ENCODE measurements around the gene SCARB1.

Gene SCARB1

DNA sequence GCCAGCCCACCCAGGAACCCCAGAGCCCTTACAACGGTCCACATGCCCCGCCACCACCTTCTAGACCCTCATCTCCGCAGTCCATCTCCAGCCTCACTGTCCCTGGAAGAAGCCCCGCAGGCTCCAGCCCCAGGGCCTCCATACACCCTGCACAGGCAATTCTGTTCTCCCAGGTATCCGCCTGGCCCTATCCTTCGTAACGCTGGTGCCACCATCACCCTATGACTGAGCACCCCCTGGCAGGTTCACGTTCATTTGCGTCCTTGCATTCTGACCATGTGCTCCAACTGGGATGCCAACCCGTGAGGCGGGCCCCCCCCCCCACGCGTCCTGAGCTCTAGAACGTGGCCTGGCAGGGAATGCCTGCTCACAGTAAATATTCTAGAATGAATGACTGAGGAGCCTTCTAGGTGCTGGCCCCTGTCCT is 675 bp upstream of the SCARB1 start:
- DNase-seq (ENCODE audit: low read depth) = no peak

- DNase-seq (ENCODE audit: low read depth) = no peak
These were observed 772 bp downstream of the SCARB1 start for GRCh38 chr12:124862768-124863415.

GRCh38 chr12:124861898-124862676 is 1.6 kb downstream of the SCARB1 start:
- no peak for DNase-seq (ENCODE audit: low read depth)

DNA sequence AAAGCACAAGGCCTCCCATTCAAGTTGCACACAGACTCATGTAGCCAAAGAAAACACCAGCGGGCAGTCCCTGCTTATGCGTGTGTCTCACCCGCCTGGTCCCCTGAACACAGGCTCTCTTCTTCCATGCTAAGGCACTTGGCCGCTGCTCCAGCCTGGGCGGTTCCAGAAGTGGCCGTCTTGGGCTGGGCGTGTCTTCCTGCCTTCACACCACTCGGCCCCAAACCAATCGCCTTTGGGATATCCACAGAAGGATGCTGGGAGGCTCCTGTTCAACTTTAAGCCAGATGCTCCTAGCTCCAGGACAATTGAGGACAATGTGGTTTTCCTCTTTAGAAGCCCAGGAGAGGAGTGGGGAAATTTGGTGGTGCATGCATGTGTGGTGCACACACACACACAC is 2.2 kb downstream of the SCARB1 start:
- peak; percentile 31 for DNase-seq (ENCODE audit: low read depth)

DNA sequence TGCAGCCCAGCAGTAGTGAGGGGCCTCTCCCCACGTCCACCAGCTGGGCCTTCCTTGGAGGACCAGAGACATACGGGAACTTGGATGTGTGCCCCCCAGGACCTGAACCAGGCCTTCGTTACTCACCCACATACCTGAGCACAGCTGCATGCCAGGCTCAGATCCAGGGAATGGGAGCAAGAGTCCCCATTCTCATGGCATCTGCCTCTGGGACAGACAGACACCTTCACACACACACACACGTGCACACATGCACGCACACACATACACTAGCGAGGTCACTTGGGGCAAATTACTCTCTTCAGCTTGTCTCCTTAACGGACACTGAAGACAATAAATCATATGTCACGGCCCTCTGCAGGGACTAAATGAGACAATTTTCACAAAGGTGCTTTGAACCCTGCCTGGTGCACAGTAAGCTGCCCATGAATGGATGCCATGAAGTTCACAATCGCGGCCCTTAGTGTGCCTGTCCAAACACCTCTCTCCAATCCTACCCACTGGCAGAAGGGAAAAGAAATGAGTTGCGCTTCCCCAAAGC is 5.7 kb downstream of the SCARB1 start:
- DNase-seq (ENCODE audit: low read depth) = no peak

DNA sequence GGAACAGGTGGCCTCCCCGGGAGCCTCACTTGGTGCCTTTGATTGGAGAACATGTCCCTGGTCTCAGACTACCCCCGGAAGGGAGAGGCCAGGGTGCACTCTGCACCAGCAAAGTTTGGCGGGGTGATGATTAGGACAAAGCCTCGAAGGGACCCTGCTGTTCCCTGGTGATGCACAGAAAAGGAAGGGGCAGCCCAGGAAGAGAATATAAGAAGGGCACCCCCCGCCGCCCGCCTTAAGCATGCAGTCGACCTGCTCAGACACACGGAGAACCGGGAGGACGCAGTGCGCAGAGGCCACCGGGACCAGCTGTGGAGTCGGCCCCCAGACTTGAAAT is 6.9 kb downstream of the SCARB1 start:
- no peak for DNase-seq (ENCODE audit: low read depth)

GRCh38 chr12:124856132-124856841 is 7.4 kb downstream of the SCARB1 start:
- DNase-seq (ENCODE audit: low read depth) = no peak

DNA sequence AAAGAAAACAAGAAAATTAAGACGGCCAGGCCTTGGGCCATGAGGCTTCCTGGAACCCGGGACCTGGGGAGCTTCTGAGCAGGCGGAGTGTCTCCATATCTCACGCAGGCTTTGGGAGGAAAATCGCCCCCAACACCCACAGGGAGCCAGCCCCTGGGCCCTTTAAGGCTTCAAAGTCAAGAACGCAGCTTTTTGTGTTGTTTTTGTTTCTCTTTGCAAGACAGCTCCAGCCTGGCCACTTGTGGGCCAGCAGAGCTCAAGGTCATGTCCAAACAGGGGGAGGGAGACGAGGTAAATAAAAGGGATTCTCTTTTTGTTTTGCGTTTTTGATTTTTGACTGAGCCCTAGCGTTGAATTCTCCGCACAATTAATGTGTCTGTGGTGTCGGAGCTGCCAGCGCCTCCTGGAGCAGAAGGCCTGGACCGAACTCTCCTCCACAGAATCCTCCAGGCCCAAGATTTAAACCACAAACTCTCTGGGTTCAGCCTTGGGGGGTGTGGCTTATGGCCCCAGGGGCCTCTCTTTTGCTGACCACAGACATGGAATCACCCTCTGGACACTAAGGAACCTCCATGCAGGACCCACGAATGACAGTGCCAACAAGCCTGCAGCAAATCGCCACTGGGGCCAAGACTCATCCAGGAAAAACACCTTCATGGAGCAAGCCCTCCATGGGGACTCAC is 8.2 kb downstream of the SCARB1 start:
- DNase-seq (ENCODE audit: low read depth) = no peak

DNA sequence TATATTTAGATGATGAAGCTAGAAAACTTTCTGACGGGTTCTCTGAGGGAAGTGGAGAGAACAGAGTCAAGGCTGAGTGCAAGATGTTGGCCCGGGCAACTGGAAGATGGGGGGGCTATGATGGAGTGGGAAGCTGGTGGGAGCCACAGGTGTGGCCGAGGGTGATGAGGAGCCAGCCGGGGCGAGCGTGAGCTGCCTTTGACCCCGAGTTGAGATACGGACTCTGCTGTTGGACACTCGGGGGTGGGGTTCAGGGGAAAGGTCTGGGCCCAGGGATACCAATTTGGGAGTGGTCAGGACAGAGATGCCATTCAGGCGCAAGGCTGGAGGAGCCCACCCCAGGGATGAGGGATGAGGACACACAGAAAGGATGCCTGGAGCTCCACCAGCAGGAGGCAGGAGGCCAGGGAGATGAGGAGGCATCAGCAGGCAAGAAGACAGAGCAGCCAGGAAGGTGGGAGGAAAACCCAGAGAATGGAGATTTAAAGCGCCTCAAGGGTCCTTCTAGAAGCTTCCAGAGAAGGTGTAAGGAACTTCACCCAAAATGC is 9.0 kb downstream of the SCARB1 start:
- DNase-seq (ENCODE audit: low read depth) = no peak

DNA sequence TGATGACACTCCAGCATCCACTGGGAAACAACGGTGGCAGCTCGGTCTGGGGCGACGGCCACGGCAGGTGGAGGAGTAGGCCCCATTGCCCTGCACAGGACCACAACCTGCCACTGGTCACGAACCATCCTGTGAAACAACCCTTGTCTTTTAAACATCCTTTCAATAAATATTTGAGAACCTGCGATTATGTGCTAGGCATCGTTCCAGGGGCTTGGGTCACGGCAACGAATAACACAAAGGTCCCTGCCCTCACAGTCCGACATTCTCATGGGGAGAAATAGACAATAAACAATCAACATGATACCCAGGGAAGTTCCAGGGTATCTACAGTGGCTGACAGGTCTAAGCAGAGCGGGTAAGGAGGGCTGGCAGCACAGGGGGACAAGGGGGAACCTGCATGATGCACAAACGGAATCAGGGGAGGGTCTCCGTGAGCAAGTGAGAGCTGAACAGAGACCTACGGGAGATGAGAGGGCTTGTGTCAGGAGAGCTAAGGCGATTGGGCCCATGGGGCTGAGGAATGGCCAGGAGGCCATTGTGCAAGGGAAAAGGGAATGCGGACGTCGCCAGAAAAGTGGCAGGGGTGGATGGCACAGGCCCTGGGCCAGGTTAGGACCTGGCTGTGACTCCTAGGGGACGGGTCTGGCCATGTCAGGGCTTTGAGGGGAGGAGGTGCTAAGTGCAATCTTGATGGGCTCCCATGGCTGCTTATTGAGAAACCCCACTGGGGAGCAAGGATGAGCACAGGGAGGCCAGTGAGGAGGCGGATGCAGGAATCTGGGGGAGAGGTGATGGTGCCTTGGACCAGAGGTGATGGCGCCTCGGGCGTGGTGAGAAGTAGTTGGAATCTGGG is 9.7 kb downstream of the SCARB1 start:
- DNase-seq (ENCODE audit: low read depth) = no peak

- no peak for DNase-seq (ENCODE audit: low read depth)
These were observed 10.7 kb downstream of the SCARB1 start for GRCh38 chr12:124852911-124853427.

DNA sequence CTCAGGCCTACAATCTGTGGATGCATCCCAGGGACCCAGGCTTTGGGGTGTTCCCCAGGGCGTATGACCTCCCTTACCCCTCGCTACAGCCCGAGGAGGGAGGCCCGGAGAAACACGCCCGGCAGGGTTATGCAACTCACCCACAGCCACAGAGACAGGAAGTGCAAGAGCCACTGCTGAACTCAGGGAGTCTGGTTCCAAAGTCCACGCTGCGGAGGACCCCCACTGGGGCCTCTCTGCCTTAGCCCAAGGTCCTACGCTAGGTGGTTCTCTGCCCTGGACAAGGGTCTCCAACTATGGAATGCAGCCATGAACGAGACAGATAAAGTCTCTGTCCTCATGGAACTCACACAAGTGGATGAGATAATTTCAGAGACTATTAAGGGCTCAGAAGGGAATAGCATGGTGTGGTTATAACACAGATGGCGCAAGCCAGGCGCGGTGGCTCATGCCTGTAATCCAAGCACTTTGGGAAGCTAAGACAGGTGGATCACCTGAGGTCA is 11.3 kb downstream of the SCARB1 start:
- DNase-seq (ENCODE audit: low read depth) = no peak

DNA sequence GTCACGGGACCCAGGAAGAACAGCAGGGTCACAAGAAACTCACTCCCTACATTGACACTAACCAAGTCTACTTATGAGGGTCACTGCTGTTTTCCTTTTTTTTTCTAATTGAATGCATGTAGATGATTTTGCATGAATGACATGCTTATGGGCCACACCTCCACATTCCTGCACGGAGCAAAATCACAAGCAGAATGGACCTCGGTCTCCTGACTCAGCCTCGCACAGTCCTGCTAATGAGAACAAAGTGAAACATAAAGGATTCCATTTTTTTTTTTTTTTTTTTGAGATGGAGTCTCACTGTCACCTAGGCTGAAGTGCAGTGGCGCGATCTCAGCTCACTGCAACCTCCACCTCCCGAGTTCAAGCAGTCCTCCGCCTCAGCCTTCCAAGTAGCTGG is 12.3 kb downstream of the SCARB1 start:
- no peak for DNase-seq (ENCODE audit: low read depth)

GRCh38 chr12:124849382-124849781 is 14.3 kb downstream of the SCARB1 start:
- DNase-seq (ENCODE audit: low read depth) = no peak

DNA sequence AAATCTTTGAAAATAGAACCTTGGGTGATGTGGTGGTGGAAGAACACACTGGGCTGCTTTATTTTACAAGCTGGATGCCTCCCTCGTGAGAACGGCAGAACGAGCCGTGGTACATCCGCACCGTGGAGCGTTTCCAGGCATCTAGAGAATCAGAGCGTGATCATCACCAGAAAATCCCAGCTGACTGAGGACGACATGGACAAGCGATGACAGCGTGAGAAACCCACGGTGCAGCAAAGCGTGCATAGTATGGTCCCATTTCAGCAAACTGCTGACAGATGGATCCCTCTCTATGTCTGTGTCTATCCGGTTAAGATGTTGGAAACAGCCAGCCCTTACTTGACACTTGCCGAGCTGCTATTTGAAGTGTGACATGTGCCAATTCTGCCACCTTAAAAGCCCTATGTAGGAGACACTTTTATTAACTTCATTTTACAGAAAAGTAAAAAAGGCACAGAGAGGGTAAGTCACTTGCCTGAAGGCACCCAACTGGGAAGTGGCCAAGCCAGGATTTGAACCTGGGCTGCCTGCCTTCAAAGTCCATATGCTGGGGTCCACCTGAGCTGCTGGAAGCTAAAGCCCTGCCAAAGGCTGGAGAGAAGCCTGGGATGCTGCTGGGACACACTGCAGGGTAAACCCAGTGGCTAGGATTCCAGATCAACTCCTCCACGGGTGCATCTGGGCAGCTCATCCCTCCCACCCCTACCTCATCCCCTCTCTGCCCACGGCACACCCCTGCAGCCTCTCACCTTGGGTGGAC is 14.9 kb downstream of the SCARB1 start:
- DNase-seq (ENCODE audit: low read depth) = no peak

DNA sequence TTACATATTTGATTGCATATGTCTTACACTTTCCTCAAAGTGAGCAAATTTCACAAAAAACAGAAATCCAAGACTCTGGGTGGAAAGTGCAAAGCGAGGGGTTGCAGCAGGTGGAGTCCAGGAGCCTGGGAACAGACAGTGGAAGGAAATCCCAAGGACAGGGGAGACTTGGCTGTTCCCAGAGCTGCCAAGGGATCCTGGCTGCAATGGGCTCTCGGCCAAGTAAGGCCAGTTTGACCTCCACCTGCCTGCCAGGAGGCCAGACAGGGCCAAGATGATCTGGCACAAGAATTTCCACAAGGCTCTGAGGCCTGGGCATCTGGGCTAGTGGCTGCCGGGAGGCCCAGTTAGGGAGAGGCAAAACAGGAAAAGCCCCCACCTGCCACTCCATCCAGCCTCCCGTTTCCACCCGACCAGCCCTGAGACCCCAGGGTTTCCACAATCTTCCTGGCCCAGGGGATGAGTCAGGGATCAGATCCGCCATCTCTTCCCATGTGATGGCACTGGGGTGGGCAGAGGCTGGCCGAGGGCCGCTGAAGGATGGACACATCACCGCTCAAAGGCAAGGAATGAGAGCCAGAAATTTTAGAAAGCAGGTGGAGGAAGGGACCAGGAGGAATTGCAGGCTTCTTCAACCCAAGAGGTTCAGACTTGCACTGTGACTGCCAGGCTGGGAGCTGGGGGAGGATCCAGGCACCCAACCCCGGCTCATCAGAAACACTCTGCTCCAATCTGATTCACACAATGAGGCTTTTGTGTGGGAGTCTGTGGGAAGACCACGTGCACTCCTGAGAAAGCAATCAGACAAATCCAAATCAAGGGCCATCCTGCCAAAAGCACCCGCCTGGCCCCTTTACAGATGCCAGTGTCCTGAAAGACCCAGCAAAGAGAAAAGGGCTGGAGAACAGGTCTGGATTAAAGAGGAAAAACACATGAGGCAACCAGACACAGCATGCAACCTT is 16.3 kb downstream of the SCARB1 start:
- DNase-seq (ENCODE audit: low read depth) = no peak

DNA sequence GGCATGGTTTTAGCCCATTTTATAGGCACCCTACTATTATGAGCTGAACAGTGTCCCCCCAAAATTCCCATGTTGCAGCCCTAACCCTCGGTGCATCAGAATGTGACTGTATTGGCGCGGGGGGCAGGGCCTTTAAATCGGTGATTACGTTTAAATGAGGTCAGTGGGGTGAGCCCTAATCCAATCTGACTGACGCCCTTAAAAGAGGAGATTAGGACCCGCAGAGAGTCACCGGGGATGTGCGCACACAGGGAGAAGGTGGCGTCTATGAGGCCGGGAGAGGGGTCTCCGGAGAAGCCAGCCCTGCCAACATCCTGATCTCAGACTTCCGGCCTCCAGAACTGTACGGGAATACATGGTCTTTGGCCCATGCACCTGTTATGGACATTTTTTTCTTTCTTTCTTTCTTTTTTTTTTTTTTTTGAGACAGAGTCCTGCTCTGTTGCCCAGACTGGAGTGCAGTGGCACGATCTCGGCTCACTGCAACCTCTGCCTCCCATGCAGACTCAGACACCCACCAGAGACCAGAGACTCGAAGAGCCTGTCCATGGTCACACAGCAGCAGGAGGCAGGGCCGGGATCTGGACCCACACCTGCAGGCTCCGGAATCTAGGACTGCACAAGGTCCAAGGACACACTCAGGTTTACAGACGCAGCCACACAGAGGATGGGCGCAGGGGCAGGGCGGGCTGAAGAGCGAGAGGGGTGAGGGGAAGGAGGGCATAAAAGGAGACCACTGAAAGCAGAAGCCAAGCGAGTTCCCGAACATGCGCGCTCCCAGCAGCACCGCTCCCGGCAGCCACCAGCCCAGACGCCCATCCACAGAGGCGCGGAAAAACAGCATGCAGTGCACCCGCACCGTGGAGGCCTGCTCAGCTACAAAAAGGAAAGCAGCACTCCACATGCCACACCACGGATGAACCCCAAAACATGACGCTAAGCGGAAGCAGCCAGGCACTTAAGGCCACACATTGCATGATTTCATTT is 19.0 kb downstream of the SCARB1 start:
- DNase-seq (ENCODE audit: low read depth) = no peak

All from stromal cell of bone marrow (primary cell).